HEK293T (cell line): ENCODE measurements around the gene CTNNB1.

Experiments used
- CTCF ChIA-PET: fragments of 350-600 bp; formaldehyde crosslinking; extraction: SDS; loops from one replicate; lab custom pipeline; 2021; ENCODE audit warnings: antibody characterized with exemption, inconsistent platforms; lab: Yijun Ruan, JAX
- POLR2A ChIA-PET: fragments of 350-600 bp; formaldehyde crosslinking; extraction: SDS; loops from one replicate; lab custom pipeline; 2020; ENCODE audit warnings: antibody characterized with exemption, inconsistent platforms; lab: Yijun Ruan, JAX
- DNase-seq: peaks from one replicate; pipeline ENCODE4 v3.0.0; 2012; ENCODE audit warnings: mixed read lengths; ENCODE audit errors: extremely low spot score
- ARNT ChIP-seq: fragments of 450-650 bp; IDR thresholded peaks from 2 replicates; pipeline ENCODE4 v1.6.1; 2017; ENCODE audit warnings: mild to moderate bottlenecking
- BHLHE40 ChIP-seq: fragments of 450-650 bp; IDR thresholded peaks from 2 replicates; pipeline ENCODE4 v1.6.1; 2016; ENCODE audit warnings: mild to moderate bottlenecking, moderate library complexity, borderline replicate concordance
- CTBP1 ChIP-seq: fragments of 450-650 bp; IDR thresholded peaks from 2 replicates; pipeline ENCODE4 v1.6.1; 2016; ENCODE audit warnings: borderline replicate concordance
- ELF4 ChIP-seq: fragments of 450-650 bp; IDR thresholded peaks from 2 replicates; pipeline ENCODE4 v1.6.1; 2017; ENCODE audit warnings: antibody characterized with exemption
- FOXA1 ChIP-seq: fragments of 450-650 bp; IDR thresholded peaks from 2 replicates; pipeline ENCODE4 v1.6.1; 2016; ENCODE audit warnings: mild to moderate bottlenecking
- FOXK2 ChIP-seq: fragments of 450-650 bp; IDR thresholded peaks from 2 replicates; pipeline ENCODE4 v1.6.1; 2016; ENCODE audit warnings: mild to moderate bottlenecking
- FOXM1 ChIP-seq: fragments of 450-650 bp; IDR thresholded peaks from 2 replicates; pipeline ENCODE4 v1.6.1; 2017; ENCODE audit warnings: mild to moderate bottlenecking, borderline replicate concordance
- HDGF ChIP-seq: fragments of 450-650 bp; IDR thresholded peaks from 2 replicates; pipeline ENCODE4 v1.6.1; 2017; ENCODE audit warnings: antibody characterized with exemption, borderline replicate concordance
- L3MBTL2 ChIP-seq: fragments of 450-650 bp; conservative IDR thresholded peaks from 2 replicates; pipeline ENCODE4 v1.6.1; 2016; ENCODE audit warnings: mild to moderate bottlenecking
- LEF1 ChIP-seq: fragments of 450-650 bp; IDR thresholded peaks from 2 replicates; pipeline ENCODE4 v1.6.1; 2017; ENCODE audit warnings: mild to moderate bottlenecking, borderline replicate concordance
- NFRKB ChIP-seq: fragments of 450-650 bp; IDR thresholded peaks from 2 replicates; pipeline ENCODE4 v1.6.1; 2016; ENCODE audit warnings: mild to moderate bottlenecking, moderate library complexity
- PKNOX1 ChIP-seq: fragments of 450-650 bp; IDR thresholded peaks from 2 replicates; pipeline ENCODE4 v1.6.1; 2016
- SP1 ChIP-seq: fragments of 450-650 bp; IDR thresholded peaks from 2 replicates; pipeline ENCODE4 v1.6.1; 2017
- SUZ12 ChIP-seq: fragments of 450-650 bp; IDR thresholded peaks from 2 replicates; pipeline ENCODE4 v1.6.1; 2016; ENCODE audit warnings: mild to moderate bottlenecking
- TARDBP ChIP-seq: fragments of 450-650 bp; IDR thresholded peaks from 2 replicates; pipeline ENCODE4 v1.6.1; 2016
- ZNF384 ChIP-seq: fragments of 450-650 bp; IDR thresholded peaks from 2 replicates; pipeline ENCODE4 v1.6.1; 2016

Gene CTNNB1

GRCh38 chr3:41247055-41248004, 48.0 kb downstream of the CTNNB1 start:
- TF ChIP-seq PKNOX1, result no peak
- no peak for TF ChIP-seq LEF1
- no peak for TF ChIP-seq SUZ12
- ChIA-PET CTCF (no interaction called here), POLR2A (no interaction called here)
- no peak for DNase-seq

- ChIA-PET POLR2A (no interaction called here), CTCF (no interaction called here)
- TF ChIP-seq SP1 (no peak), LEF1 (no peak), ZNF384 (no peak), L3MBTL2 (no peak)
- no peak for DNase-seq
Measured at GRCh38 chr3:41248525-41248924, 49.2 kb downstream of the CTNNB1 start.

DNA sequence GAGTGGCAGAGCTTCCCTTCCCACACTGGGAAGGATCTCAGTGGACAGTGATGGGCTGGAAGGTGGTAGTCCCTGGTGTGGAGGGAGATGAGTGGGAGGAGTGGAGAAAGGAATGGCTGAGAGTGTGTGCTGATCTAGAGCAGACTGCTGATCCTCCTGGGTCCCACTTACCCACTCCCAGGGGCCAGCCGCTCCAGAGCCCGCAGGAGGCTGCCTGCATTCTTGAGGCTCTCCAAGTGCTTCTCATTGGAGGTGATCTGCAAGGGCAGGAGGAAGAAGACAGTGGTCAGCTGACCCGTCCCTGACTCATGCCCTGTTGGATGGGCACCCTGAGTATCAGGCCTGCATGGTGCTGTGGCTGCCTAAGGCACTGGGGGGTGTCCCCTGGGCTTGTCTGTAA, 50.0 kb downstream of the CTNNB1 start:
- CTCF ChIA-PET, result no interaction called here
- no peak for DNase-seq
- TF ChIP-seq BHLHE40 (no peak), L3MBTL2 (no peak), FOXM1 (no peak)
- POLR2A ChIA-PET, result no interaction called here

DNA sequence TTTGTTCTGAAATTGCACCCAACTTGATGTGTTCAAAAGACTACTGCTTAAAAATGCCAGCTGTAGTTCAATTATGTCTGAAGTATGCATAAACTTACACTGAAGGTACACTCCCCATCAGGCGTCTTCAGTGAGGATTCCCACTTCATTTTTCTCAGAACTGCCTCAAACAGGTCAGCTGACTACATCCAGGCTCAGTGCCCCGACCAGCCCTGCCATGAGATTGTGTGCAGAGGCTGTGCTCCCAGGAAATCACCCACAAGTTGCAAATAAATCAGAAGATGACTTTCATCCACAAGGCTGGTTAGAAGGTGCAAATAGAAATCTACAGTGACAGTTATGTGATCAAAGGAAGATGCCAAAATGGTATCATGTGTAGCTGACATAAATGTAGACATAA, 51.5 kb downstream of the CTNNB1 start:
- no peak for TF ChIP-seq ARNT
- TF ChIP-seq HDGF, result no peak
- TF ChIP-seq SP1, result no peak
- no peak for TF ChIP-seq FOXA1
- TF ChIP-seq NFRKB, result no peak
- no peak for TF ChIP-seq LEF1
- TF ChIP-seq L3MBTL2, result no peak
- no peak for TF ChIP-seq SUZ12
- no peak for TF ChIP-seq FOXK2
- no peak for TF ChIP-seq TARDBP
- POLR2A ChIA-PET, result no interaction called here
- CTCF ChIA-PET, result no interaction called here
- DNase-seq, result no peak

DNA sequence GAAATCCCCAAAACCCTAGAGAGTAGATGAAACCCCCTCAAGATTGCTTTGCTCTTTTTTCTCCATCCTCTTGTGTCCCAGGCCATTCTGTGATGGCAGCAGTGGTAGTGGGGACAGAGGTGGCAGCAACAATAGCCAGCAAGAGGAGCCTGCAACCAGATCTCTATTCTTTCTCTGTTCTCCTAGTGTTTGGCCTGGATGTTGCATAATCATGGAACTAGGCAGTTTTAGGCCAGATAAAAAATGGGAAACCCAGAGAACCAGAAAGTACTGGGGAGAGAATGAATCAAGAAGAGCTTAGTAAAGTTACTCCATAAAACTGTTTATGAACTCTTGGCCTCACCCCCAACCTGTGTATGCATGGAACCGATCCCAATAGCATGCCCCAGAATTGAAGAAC, 52.3 kb downstream of the CTNNB1 start:
- ChIA-PET POLR2A (no interaction called here), CTCF (no interaction called here)
- TF ChIP-seq CTBP1, result no peak
- TF ChIP-seq SP1, result no peak
- DNase-seq, result no peak

DNA sequence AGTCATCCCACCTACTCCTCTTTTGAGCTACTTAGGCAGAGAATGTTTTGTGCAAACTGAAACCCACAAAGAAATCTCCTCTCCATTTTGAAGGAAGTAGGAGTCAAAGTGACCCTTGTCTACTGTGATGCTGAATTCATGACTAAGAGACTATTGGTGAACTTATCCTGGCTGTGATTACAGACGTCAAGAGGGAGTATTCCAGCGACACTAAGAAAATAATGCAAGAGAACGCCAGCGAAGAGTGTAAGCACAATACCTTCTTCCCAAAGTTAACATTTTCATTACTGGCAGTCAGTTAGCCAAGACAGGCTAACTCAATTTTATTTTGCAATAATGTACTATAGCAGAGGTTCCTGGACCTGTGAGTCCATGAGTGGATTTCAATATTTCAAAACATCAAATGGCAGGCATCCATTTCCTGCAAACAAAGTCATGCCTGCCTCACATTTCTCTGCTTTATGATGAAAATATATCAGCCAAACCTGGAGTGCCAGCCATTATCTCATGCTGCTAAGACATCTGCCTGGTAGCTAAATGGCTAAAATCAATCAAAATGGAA, 59.0 kb downstream of the CTNNB1 start:
- ChIA-PET CTCF (no interaction called here), POLR2A (no interaction called here)
- DNase-seq, result no peak
- TF ChIP-seq FOXK2 (no peak), PKNOX1 (no peak)

GRCh38 chr3:41259449-41260062, 60.3 kb downstream of the CTNNB1 start:
- no peak for DNase-seq
- no peak for TF ChIP-seq CTBP1
- TF ChIP-seq L3MBTL2, result no peak
- TF ChIP-seq FOXM1, result no peak
- no peak for TF ChIP-seq NFRKB
- POLR2A ChIA-PET, result no interaction called here
- CTCF ChIA-PET, result no interaction called here

DNA sequence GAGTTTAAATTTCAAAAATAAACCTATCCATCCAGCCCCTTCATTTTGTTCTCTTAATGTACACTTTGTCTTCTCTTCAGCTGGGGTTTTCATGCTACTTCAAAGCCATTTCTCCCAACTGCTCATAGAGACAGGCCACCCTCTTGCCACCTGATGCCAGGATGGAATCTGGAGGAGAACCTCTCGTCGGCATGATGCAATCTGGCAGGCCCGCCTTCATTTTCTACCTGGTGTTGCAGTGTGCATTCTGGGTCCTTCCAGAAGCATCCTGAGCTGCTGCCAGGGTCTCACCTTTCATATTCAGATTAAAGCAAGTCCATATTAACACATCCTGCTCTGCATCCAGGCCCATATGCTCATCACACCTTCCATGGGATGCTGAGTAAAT, 60.8 kb downstream of the CTNNB1 start:
- POLR2A ChIA-PET, result no interaction called here
- no peak for DNase-seq
- TF ChIP-seq ZNF384 (no peak), CTBP1 (no peak), ARNT (no peak), L3MBTL2 (no peak), FOXA1 (no peak), SUZ12 (no peak), NFRKB (no peak), TARDBP (no peak), ELF4 (no peak), LEF1 (no peak), BHLHE40 (no peak), FOXK2 (no peak), HDGF (no peak), PKNOX1 (no peak), FOXM1 (no peak), SP1 (no peak)
- CTCF ChIA-PET, result no interaction called here
